Keratinocyte (primary cell): ENCODE measurements around the gene JPH2.

Experiments
- EZH2 ChIP-seq: IDR thresholded peaks from one replicate; pipeline ENCODE4 v1.6.1; 2012; ENCODE audit warnings: inconsistent platforms, mild to moderate bottlenecking, low read length, moderate library complexity
- TF ChIP-seq, protein P1 (sequence below), 3 experiments: IDR thresholded peaks in 1 of 3; conservative IDR thresholded peaks in 1 of 3; optimal IDR thresholded peaks in 1 of 3; 2 replicates in 2 of 3; 3 replicates in 1 of 3; pipeline versions ENCODE3 to v1.5.1; 2011; ENCODE audit warnings: low read length in 3 of 3, mild to moderate bottlenecking in 3 of 3, moderate library complexity in 2 of 3, control low read depth in 1 of 3, inconsistent platforms in 1 of 3; ENCODE audit not compliant: insufficient read depth in 2 of 3; ENCODE audit errors: extremely low read depth in 1 of 3

GRCh38 chr20:44067650-44068081 is 119.3 kb downstream of the JPH2 start:
- TF ChIP-seq, protein P1, sequence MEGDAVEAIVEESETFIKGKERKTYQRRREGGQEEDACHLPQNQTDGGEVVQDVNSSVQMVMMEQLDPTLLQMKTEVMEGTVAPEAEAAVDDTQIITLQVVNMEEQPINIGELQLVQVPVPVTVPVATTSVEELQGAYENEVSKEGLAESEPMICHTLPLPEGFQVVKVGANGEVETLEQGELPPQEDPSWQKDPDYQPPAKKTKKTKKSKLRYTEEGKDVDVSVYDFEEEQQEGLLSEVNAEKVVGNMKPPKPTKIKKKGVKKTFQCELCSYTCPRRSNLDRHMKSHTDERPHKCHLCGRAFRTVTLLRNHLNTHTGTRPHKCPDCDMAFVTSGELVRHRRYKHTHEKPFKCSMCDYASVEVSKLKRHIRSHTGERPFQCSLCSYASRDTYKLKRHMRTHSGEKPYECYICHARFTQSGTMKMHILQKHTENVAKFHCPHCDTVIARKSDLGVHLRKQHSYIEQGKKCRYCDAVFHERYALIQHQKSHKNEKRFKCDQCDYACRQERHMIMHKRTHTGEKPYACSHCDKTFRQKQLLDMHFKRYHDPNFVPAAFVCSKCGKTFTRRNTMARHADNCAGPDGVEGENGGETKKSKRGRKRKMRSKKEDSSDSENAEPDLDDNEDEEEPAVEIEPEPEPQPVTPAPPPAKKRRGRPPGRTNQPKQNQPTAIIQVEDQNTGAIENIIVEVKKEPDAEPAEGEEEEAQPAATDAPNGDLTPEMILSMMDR (optimal IDR thresholded peaks at IDR 0.05 in 1 of 3, IDR thresholded peaks at IDR 0.05 in 1 of 3, conservative IDR thresholded peaks at IDR 0.05 in 1 of 3; ENCODE audit: extremely low read depth in 1 of 3, insufficient read depth in 2 of 3, low read length in 3 of 3), result no peak
- no peak for TF ChIP-seq EZH2
